ENCODE results near the gene PAF1.

GRCh38 chr19:39422020-39422419 lies 31.1 kb upstream of the PAF1 start:
- TF ChIP-seq CTCF (conservative IDR thresholded peaks at IDR 0.05 in 1 of 2, IDR thresholded peaks at IDR 0.05 in 1 of 2; ENCODE audit: low read depth in 1 of 2, low read length in 2 of 2), result no peak
- no peak for TF ChIP-seq EZH2 (IDR thresholded peaks at IDR 0.05; ENCODE audit: low read length, missing control alignments)
